Colonic mucosa (tissue), 4 donors: Measurements from ENCODE around the gene CENPH. TPM values are rescaled to one million over a fixed set of nuclear protein-coding genes. Genes with fewer than 3 reads are reported as not detected.

ENCODE experiments used
- DNase-seq: peaks from one replicate; pipeline ENCODE4 v3.0.0-alpha.2; 2020
- H3K27ac ChIP-seq: fragments of 200-600 bp; one replicate; pipeline ENCODE4 v1.8.0; 2021
- H3K27me3 ChIP-seq: fragments of 200-600 bp; one replicate; pipeline ENCODE4 v1.8.0; 2021
- H3K36me3 ChIP-seq: fragments of 200-600 bp; one replicate; pipeline ENCODE4 v1.8.0; 2021
- H3K4me1 ChIP-seq: fragments of 200-600 bp; one replicate; pipeline ENCODE4 v1.8.0; 2021; ENCODE audit warnings: mild to moderate bottlenecking
- H3K4me3 ChIP-seq: fragments of 200-600 bp; one replicate; pipeline ENCODE4 v1.8.0; 2021
- H3K9ac ChIP-seq, 2 donors: one replicate each; pipeline ENCODE4 v1.7.0; 2013; ENCODE audit warnings: control low read depth in 2 of 2, low read depth in 2 of 2, low read length in 2 of 2
- H3K9me3 ChIP-seq: fragments of 200-600 bp; one replicate; pipeline ENCODE4 v1.8.0; 2021
- intact Hi-C: fragments of 100-400 bp; cut with DNase I; formaldehyde crosslinking; loops from one replicate; pipeline ENCODE4 v1.14.1; 2022
- total RNA-seq, 2 donors: library from RNA; stranded (reverse); fragmentation: NEBNext Ultra II Directional in 1 of 2; extraction: Animal tissue kit (Norgen Biotek cat#: 25700) in 1 of 2; gene quantifications; one replicate each; pipeline ENCODE4 v1.2.1, GENCODE V29; 2021
- TF ChIP-seq, protein P1 (sequence below): fragments of 200-600 bp; IDR thresholded peaks from one replicate; pipeline ENCODE4 v1.8.0; 2022; ENCODE audit warnings: antibody characterized with exemption, mild to moderate bottlenecking
- donor health status: healthy.
- donor health status: DM: no; HTN: no; CAD: no.
- donor health status: DM: no; HTN: no; CAD: no.

The CENPH gene
- total RNA-seq, 2 donors from 2014 or later = 5.9 to 13.9 TPM

DNA sequence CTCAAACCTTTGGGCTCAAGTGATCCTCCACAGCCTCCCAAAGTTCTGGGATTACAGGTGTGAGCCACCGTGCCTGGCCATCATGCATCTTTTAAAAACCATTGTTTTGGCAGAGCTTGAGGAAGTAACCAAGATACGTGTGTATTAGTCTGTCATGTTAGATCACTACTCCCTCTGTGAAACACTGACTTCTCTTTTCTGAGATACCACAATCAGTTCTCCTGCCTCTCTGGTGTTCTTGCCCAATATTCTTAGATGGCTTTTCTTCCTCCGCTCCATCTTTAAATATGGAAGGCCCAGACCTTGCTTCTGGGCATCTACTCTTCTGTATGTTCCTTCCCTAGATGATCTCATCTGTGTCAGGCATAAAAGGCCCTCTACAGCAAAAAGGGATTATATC, 36.7 kb upstream of the CENPH start:
- Histone ChIP-seq H3K36me3 (no peaks in the 10 kb centered on the region), H3K9me3 (no peaks in the 10 kb centered on the region), H3K27me3 (no peaks in the 10 kb centered on the region), H3K27ac (no peak overlapping the region), H3K4me3 (no peak overlapping the region), H3K9ac (no peak overlapping the region), H3K4me1 (no peaks in the 10 kb centered on the region)
- TF ChIP-seq, protein P1, sequence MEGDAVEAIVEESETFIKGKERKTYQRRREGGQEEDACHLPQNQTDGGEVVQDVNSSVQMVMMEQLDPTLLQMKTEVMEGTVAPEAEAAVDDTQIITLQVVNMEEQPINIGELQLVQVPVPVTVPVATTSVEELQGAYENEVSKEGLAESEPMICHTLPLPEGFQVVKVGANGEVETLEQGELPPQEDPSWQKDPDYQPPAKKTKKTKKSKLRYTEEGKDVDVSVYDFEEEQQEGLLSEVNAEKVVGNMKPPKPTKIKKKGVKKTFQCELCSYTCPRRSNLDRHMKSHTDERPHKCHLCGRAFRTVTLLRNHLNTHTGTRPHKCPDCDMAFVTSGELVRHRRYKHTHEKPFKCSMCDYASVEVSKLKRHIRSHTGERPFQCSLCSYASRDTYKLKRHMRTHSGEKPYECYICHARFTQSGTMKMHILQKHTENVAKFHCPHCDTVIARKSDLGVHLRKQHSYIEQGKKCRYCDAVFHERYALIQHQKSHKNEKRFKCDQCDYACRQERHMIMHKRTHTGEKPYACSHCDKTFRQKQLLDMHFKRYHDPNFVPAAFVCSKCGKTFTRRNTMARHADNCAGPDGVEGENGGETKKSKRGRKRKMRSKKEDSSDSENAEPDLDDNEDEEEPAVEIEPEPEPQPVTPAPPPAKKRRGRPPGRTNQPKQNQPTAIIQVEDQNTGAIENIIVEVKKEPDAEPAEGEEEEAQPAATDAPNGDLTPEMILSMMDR = no peak
- intact Hi-C loops = no loop called here
- DNase-seq = no peak

DNA sequence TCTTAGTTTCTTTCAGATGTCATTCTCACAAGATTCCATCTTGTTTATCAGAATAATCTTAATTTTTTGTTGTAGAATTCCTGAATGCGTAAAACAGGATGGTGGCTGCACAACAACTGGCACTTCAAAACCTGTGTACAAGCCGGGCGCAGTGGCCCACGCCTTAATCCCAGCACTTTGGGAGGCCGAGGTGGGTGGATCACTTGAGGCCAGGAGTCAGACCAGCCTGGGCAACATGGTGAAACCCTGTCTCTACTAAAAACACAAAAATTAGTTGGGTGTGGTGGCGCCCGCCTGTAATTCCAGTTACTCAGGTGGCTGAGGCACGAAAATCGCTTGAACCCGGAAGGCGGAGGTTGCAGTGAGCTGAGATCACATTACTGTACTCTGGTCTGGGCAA, 32.9 kb upstream of the CENPH start:
- Histone ChIP-seq H3K27ac (no peak overlapping the region), H3K9me3 (no peaks in the 10 kb centered on the region), H3K27me3 (no peaks in the 10 kb centered on the region), H3K36me3 (no peaks in the 10 kb centered on the region), H3K9ac (no peak overlapping the region), H3K4me3 (no peak overlapping the region), H3K4me1 (no peaks in the 10 kb centered on the region)
- intact Hi-C loops = no loop called here
- DNase-seq = no peak
- TF ChIP-seq, protein P1 = no peak

DNA sequence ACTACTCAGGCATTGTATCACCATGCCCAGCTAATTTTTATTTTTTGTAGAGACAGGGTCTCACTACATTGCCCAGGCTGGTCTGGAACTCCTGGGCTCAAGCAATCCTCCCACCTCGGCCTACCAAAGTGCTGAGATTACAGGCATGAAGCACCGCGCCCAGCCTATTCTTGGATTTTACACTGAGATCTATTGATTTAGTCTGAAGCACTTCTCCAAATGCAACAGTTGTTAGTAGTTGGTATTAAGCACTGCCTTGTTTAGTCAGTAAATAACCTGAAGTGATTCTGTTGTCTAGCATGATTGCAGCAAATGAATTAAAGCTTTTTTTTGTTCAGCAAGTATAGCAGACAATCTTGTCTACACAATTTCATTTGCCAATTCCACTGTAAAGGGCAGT, 31.3 kb upstream of the CENPH start:
- H3K9ac ChIP-seq = no peak overlapping the region
- intact Hi-C loops = no loop called here
- H3K4me1 ChIP-seq = no peaks in the 10 kb centered on the region
- H3K27me3 ChIP-seq = no peaks in the 10 kb centered on the region
- H3K36me3 ChIP-seq = no peaks in the 10 kb centered on the region
- TF ChIP-seq, protein P1 = no peak
- H3K9me3 ChIP-seq = no peaks in the 10 kb centered on the region
- no peak for DNase-seq
- H3K27ac ChIP-seq = no peak overlapping the region
- H3K4me3 ChIP-seq = no peak overlapping the region

DNA sequence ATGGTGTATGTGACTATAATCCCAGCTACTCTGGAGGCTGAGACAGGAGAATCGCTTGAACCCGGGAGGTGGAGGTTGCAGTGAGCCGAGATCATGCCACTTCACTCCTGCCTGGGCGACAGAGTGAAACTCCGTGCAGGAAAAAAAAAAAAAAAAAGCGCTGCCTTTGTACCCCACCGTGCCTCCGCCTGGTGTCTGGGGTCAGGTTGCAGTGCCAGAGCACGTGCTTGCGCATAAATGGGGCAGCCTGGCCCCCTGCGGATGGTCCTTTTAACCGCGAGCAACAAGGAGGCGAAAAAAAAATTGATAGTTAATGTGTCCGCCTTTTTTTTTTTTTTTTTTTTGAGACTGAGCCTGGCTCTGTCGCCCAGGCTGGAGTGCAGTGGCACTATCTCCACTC, 28.7 kb upstream of the CENPH start:
- no peak for DNase-seq
- intact Hi-C loops = loop anchor here (10.0 kb wide), 1 partner anchor 54 kb away; a partner anchor contains a TSS
- H3K27ac ChIP-seq = no peak overlapping the region
- H3K4me1 ChIP-seq = no peaks in the 10 kb centered on the region
- TF ChIP-seq, protein P1 = no peak
- no peaks in the 10 kb centered on the region for H3K36me3 ChIP-seq
- no peaks in the 10 kb centered on the region for H3K9me3 ChIP-seq
- no peaks in the 10 kb centered on the region for H3K27me3 ChIP-seq
- no peak overlapping the region for H3K9ac ChIP-seq
- no peak overlapping the region for H3K4me3 ChIP-seq

DNA sequence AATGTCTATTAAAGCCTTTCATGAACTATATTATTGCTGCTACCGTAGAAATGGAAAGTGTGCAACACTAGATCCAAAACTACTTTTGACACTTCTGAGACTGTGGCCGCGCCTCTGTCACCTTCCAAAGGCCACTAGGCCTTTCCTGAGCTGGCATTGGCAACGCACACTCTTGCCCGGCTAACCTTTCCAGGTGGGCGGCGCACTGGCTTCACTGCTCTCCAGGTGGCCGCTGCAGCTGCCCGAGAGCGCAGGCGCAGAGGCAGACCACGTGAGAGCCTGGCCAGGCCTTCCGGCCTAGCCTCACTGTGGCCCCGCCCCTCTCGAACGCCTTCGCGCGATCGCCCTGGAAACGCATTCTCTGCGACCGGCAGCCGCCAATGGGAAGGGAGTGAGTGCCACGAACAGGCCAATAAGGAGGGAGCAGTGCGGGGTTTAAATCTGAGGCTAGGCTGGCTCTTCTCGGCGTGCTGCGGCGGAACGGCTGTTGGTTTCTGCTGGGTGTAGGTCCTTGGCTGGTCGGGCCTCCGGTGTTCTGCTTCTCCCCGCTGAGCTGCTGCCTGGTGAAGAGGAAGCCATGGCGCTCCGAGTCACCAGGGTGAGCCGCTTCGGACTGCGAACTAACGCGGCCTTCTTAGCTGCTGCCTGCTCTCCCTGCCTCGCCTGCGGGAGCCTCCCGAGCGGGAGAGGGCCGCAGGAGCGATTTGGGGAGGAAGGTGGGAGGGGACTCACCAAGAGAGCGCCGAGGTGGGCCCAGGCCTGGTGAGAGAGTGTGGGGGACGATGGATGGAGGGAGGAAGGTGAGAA, 22.5 kb upstream of the CENPH start, which contains the start of gene CCNB1:
TSS of gene CCNB1 (plus strand) at position 465 of the 807 bp plus-strand sequence. CDS start at position 578, 113 bp downstream.
- TF ChIP-seq, protein P1 = no peak
- peak; percentile 99 for DNase-seq

More for the DNA sequence above, 22.5 kb upstream of the CENPH start, which contains the start of gene CCNB1:
- H3K36me3 ChIP-seq = no peaks in the 10 kb centered on the region
- H3K27me3 ChIP-seq = no peaks in the 10 kb centered on the region
- H3K4me3 ChIP-seq = peak within 1 kb of the TSS; percentile 88
- intact Hi-C loops = loop anchor here (10.0 kb wide), 1 partner anchor 48 kb away; a partner anchor contains a TSS
- peaks cover 4% of the 10 kb centered on the region for H3K4me1 ChIP-seq
- H3K9ac ChIP-seq = peak within 1 kb of the TSS; percentile 28 to 66
- no peaks in the 10 kb centered on the region for H3K9me3 ChIP-seq
- peak within 1 kb of the TSS; percentile 53 for H3K27ac ChIP-seq
